GM18870 (cell line): Measurements from ENCODE around the gene DYTN.

Experiments
- ATAC-seq: cut with Tn5 transposase; IDR thresholded peaks from one replicate; pipeline ENCODE4 v1.9.1; 2021; ENCODE audit warnings: moderate library complexity; ENCODE audit not compliant: unreplicated experiment

Gene DYTN

GRCh38 chr2:206616151-206616550, 102.0 kb downstream of the DYTN start:
- no peak for ATAC-seq

- ATAC-seq: no peak
Observed at GRCh38 chr2:206615417-206616089, 102.6 kb downstream of the DYTN start.

GRCh38 chr2:206614811-206615210, 103.4 kb downstream of the DYTN start:
- ATAC-seq: no peak

- no peak for ATAC-seq
Observed at GRCh38 chr2:206611736-206612135, 106.5 kb downstream of the DYTN start.

GRCh38 chr2:206611191-206611590, 107.0 kb downstream of the DYTN start:
- no peak for ATAC-seq

- ATAC-seq: no peak
Observed at GRCh38 chr2:206610451-206610850, 107.7 kb downstream of the DYTN start.

- ATAC-seq: no peak
Observed at GRCh38 chr2:206603243-206603642, 115.0 kb downstream of the DYTN start.
